ENCODE measurements around the gene MARK3. TPM values are rescaled to one million over a fixed set of nuclear protein-coding genes. Genes with fewer than 3 reads are reported as not detected.
A peak's percentile ranks its signal among the peaks of the same experiment; 100 is the strongest.

The MARK3 gene
- total RNA-seq, 4 donors from 2014 or later: 47.3 to 68.2 (median 58.8) TPM

- intact Hi-C loops (cut with DNase I; ENCODE audit: low total_unique reads): loop anchor here (5.0 kb wide), 1 partner anchor 45 kb away; no protein-coding TSS in a partner anchor
- no peak overlapping the region for H3K4me3 ChIP-seq (ENCODE audit: low read depth, poor library complexity, severe bottlenecking)
- TF ChIP-seq CTCF (IDR thresholded peaks at IDR 0.05): peak in 1 of 3 donors; percentile 90
- TF ChIP-seq POLR2A (IDR thresholded peaks at IDR 0.05): no peak
- DNase-seq (ENCODE audit: low spot score in 2 of 2): peak in 1 of 2 donors; percentile 39
- WGBS, 2 donors: 24 to 27% methylated on average over 10 to 12 of the region's 21 CpGs
Measured at GRCh38 chr14:103546652-103547454, 161.6 kb downstream of the MARK3 start.

GRCh38 chr14:103547455-103547940, 162.3 kb downstream of the MARK3 start:
- 86% methylated on average over 11 of the region's 11 CpGs for WGBS, 2 donors
- H3K4me3 ChIP-seq (ENCODE audit: low read depth, poor library complexity, severe bottlenecking): no peak overlapping the region
- TF ChIP-seq CTCF (IDR thresholded peaks at IDR 0.05) (no peak), POLR2A (IDR thresholded peaks at IDR 0.05) (no peak)
- intact Hi-C loops (cut with DNase I; ENCODE audit: low total_unique reads): loop anchor here (5.0 kb wide), 1 partner anchor 45 kb away; no protein-coding TSS in a partner anchor
- DNase-seq (ENCODE audit: low spot score in 2 of 2): no peak

- WGBS, 2 donors: 78% methylated on average over 18 of the region's 18 CpGs
- H3K4me3 ChIP-seq (ENCODE audit: low read depth, poor library complexity, severe bottlenecking): no peak overlapping the region
- intact Hi-C loops (cut with DNase I; ENCODE audit: low total_unique reads): loop anchor here (5.0 kb wide), 1 partner anchor 46 kb away; no protein-coding TSS in a partner anchor
- no peak for DNase-seq (ENCODE audit: low spot score in 2 of 2)
- TF ChIP-seq POLR2A (IDR thresholded peaks at IDR 0.05) (no peak), CTCF (IDR thresholded peaks at IDR 0.05) (no peak)
Measured at GRCh38 chr14:103547941-103548462, 162.8 kb downstream of the MARK3 start.

GRCh38 chr14:103548463-103549351, 163.5 kb downstream of the MARK3 start:
- DNase-seq (ENCODE audit: low spot score in 2 of 2): no peak
- WGBS, 2 donors: 63 to 66% methylated on average over 18 to 27 of the region's 27 CpGs
- intact Hi-C loops (cut with DNase I; ENCODE audit: low total_unique reads): loop anchor here (5.0 kb wide), 1 partner anchor 46 kb away; no protein-coding TSS in a partner anchor
- no peak overlapping the region for H3K4me3 ChIP-seq (ENCODE audit: low read depth, poor library complexity, severe bottlenecking)
- TF ChIP-seq CTCF (IDR thresholded peaks at IDR 0.05) (no peak), POLR2A (IDR thresholded peaks at IDR 0.05) (no peak)

All from lower leg skin (tissue), 4 donors.